ENCODE measurements around the gene NPIPB6. TPM values are rescaled to one million over a fixed set of nuclear protein-coding genes. Genes with fewer than 3 reads are reported as not detected.

NPIPB6 gene
- total and polyA plus RNA-seq, 7 donors = 0.60 to 4.1 (median 2.1) TPM; not detected in 2

DNA sequence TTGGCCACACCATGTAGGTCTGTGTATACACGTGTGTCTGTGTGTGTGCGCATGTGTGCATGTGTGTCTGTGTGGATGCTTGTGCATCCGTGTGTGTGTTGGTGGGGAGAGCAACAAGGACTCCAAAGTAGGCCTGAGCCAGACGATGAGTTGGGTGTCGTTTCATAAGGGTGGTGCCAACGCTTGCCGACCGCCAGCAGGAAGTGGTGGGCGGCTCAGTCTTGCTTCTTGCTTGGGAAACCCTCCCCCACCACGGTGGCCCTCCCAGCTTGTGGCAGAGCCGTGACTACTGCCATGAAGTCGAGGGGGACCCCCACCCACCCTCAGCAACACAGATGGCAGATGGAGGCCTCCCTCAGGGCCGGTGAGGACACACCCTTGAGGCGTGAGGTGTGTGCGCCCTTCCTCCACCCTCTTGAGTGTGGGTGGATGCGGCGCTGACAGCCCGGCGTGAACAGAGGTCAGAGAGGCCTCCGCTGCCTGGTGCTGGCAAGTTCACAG is 53.4 kb downstream of the NPIPB6 start:
- no peaks in the 10 kb centered on the region for H3K9me3 ChIP-seq
- no peak overlapping the region for H3K4me3 ChIP-seq
- H3K4me1 ChIP-seq = no peaks in the 10 kb centered on the region
- H3K27me3 ChIP-seq = no peaks in the 10 kb centered on the region
- no peaks in the 10 kb centered on the region for H3K36me3 ChIP-seq
- no peak overlapping the region for H3K27ac ChIP-seq
- TF ChIP-seq POLR2A (IDR thresholded peaks at IDR 0.05) (no peak), POLR2AphosphoS5 (IDR thresholded peaks at IDR 0.05) (no peak), EP300 (IDR thresholded peaks at IDR 0.05) (no peak)
- 60 to 73% methylated on average over 20 of the region's 20 CpGs for WGBS, 2 donors
- no peak for DNase-seq
- intact Hi-C loops (cut with DNase I) = no loop called here

DNA sequence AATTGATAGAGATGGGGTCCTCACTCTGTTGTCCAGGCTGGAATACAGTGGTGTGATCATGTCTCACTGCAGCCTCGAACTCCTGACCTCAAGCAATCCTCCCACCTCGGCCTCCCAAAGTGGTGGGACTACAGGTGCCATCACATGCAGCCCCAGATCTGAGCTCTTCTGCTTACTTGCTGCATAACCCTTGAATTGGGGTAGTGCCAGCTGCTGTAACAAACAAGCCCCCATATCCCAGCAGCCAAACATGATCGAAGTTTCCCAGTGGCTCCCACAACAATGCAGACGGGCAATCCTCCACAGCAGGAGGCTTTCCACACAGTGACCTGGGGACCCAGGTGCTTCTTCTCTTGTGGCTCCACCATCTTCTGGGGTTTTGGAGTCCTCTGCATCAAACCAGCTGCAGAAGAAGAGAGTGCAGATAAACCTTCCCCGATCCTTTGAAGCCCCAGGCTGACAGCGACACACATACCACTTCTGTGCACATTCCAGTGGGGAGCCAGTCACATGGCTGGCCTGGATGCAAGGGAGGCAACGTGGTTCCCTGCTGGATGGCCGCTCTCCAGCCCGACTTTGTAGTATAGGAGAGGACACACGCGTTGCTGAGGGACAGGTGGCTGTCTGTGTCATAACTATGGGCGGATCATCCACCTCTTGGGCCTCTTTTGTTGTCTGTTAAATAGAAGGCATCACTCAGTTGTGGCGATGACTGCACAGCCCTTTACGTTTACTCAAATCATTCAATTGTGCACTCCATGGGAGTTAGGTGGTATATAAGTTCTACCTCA is 54.3 kb downstream of the NPIPB6 start:
- H3K36me3 ChIP-seq = no peaks in the 10 kb centered on the region
- no peak overlapping the region for H3K4me3 ChIP-seq
- no peaks in the 10 kb centered on the region for H3K9me3 ChIP-seq
- 86 to 93% methylated on average over 14 of the region's 14 CpGs for WGBS, 2 donors
- no peaks in the 10 kb centered on the region for H3K27me3 ChIP-seq
- no peak for TF ChIP-seq EP300 (IDR thresholded peaks at IDR 0.05)
- TF ChIP-seq POLR2AphosphoS5 (IDR thresholded peaks at IDR 0.05) = no peak
- no peak for TF ChIP-seq POLR2A (IDR thresholded peaks at IDR 0.05)
- TF ChIP-seq, protein P1, sequence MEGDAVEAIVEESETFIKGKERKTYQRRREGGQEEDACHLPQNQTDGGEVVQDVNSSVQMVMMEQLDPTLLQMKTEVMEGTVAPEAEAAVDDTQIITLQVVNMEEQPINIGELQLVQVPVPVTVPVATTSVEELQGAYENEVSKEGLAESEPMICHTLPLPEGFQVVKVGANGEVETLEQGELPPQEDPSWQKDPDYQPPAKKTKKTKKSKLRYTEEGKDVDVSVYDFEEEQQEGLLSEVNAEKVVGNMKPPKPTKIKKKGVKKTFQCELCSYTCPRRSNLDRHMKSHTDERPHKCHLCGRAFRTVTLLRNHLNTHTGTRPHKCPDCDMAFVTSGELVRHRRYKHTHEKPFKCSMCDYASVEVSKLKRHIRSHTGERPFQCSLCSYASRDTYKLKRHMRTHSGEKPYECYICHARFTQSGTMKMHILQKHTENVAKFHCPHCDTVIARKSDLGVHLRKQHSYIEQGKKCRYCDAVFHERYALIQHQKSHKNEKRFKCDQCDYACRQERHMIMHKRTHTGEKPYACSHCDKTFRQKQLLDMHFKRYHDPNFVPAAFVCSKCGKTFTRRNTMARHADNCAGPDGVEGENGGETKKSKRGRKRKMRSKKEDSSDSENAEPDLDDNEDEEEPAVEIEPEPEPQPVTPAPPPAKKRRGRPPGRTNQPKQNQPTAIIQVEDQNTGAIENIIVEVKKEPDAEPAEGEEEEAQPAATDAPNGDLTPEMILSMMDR (IDR thresholded peaks at IDR 0.05) = no peak
- intact Hi-C loops (cut with DNase I) = no loop called here
- no peaks in the 10 kb centered on the region for H3K4me1 ChIP-seq
- no peak for DNase-seq
- no peak overlapping the region for H3K27ac ChIP-seq

- Histone ChIP-seq H3K27ac (no peak overlapping the region), H3K4me3 (no peak overlapping the region), H3K9me3 (no peaks in the 10 kb centered on the region), H3K27me3 (no peaks in the 10 kb centered on the region), H3K4me1 (no peaks in the 10 kb centered on the region), H3K36me3 (no peaks in the 10 kb centered on the region)
- intact Hi-C loops (cut with DNase I) = no loop called here
- no peak for DNase-seq
- 71 to 86% methylated on average over 5 of the region's 5 CpGs for WGBS, 2 donors
- TF ChIP-seq POLR2A (IDR thresholded peaks at IDR 0.05) (no peak), POLR2AphosphoS5 (IDR thresholded peaks at IDR 0.05) (no peak), EP300 (IDR thresholded peaks at IDR 0.05) (no peak)
- TF ChIP-seq, protein P1 (IDR thresholded peaks at IDR 0.05) = no peak
These were observed 55.4 kb downstream of the NPIPB6 start for GRCh38 chr16:28307936-28308335.

GRCh38 chr16:28304214-28304613 is 59.1 kb downstream of the NPIPB6 start:
- Histone ChIP-seq H3K9me3 (no peaks in the 10 kb centered on the region), H3K27me3 (no peaks in the 10 kb centered on the region), H3K4me3 (no peak overlapping the region), H3K27ac (no peak overlapping the region), H3K36me3 (no peaks in the 10 kb centered on the region), H3K4me1 (no peaks in the 10 kb centered on the region)
- intact Hi-C loops (cut with DNase I) = no loop called here
- no peak for TF ChIP-seq EP300 (IDR thresholded peaks at IDR 0.05)
- TF ChIP-seq POLR2A (IDR thresholded peaks at IDR 0.05) = no peak
- TF ChIP-seq POLR2AphosphoS5 (IDR thresholded peaks at IDR 0.05) = no peak
- TF ChIP-seq, protein P1 (IDR thresholded peaks at IDR 0.05) = no peak
- DNase-seq = no peak
- WGBS, 2 donors = 78% methylated on average over 8 of the region's 8 CpGs

- no peak for DNase-seq
- H3K9me3 ChIP-seq = no peaks in the 10 kb centered on the region
- H3K4me1 ChIP-seq = no peaks in the 10 kb centered on the region
- TF ChIP-seq, protein P1 (IDR thresholded peaks at IDR 0.05) = no peak
- no peak for TF ChIP-seq EP300 (IDR thresholded peaks at IDR 0.05)
- no peaks in the 10 kb centered on the region for H3K36me3 ChIP-seq
- intact Hi-C loops (cut with DNase I) = no loop called here
- H3K4me3 ChIP-seq = no peak overlapping the region
- no peaks in the 10 kb centered on the region for H3K27me3 ChIP-seq
- H3K27ac ChIP-seq = no peak overlapping the region
These were observed 60.2 kb downstream of the NPIPB6 start for GRCh38 chr16:28303132-28303531.
